ENCODE measurements around the gene FGD4.

DNA sequence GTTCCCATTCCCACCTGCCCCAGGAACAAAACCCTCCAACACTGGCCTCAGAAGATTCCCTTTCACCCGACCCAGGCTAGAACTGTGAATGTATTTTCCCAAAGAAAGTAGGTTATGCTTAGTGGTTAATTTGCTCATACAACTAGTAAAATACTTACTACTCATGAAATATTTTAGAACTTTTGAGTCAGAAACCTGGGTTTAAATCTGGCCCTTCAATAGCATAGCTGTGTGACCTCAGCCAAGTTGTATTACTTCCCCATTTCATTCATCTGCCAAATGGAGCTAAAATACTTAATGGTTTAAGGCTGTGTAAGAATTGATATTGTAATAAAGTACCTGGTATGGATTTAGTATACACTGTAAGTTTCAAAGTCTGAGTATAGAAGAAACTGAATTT, 210.6 kb downstream of the FGD4 start:
- TF ChIP-seq NR2C2 (CRISPR knock-in tag; IDR thresholded peaks at IDR 0.05) (no peak), MAX (CRISPR knock-in tag; IDR thresholded peaks at IDR 0.05) (no peak), PRDM15 (CRISPR knock-in tag; IDR thresholded peaks at IDR 0.05) (no peak), USF1 (CRISPR knock-in tag; IDR thresholded peaks at IDR 0.05) (no peak), NR1H2 (CRISPR knock-in tag; IDR thresholded peaks at IDR 0.05) (no peak), SMAD4 (CRISPR knock-in tag; IDR thresholded peaks at IDR 0.05) (no peak)
- TF ChIP-seq, protein P1, sequence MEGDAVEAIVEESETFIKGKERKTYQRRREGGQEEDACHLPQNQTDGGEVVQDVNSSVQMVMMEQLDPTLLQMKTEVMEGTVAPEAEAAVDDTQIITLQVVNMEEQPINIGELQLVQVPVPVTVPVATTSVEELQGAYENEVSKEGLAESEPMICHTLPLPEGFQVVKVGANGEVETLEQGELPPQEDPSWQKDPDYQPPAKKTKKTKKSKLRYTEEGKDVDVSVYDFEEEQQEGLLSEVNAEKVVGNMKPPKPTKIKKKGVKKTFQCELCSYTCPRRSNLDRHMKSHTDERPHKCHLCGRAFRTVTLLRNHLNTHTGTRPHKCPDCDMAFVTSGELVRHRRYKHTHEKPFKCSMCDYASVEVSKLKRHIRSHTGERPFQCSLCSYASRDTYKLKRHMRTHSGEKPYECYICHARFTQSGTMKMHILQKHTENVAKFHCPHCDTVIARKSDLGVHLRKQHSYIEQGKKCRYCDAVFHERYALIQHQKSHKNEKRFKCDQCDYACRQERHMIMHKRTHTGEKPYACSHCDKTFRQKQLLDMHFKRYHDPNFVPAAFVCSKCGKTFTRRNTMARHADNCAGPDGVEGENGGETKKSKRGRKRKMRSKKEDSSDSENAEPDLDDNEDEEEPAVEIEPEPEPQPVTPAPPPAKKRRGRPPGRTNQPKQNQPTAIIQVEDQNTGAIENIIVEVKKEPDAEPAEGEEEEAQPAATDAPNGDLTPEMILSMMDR (IDR thresholded peaks at IDR 0.05) = no peak
- TF ChIP-seq, protein P2, sequence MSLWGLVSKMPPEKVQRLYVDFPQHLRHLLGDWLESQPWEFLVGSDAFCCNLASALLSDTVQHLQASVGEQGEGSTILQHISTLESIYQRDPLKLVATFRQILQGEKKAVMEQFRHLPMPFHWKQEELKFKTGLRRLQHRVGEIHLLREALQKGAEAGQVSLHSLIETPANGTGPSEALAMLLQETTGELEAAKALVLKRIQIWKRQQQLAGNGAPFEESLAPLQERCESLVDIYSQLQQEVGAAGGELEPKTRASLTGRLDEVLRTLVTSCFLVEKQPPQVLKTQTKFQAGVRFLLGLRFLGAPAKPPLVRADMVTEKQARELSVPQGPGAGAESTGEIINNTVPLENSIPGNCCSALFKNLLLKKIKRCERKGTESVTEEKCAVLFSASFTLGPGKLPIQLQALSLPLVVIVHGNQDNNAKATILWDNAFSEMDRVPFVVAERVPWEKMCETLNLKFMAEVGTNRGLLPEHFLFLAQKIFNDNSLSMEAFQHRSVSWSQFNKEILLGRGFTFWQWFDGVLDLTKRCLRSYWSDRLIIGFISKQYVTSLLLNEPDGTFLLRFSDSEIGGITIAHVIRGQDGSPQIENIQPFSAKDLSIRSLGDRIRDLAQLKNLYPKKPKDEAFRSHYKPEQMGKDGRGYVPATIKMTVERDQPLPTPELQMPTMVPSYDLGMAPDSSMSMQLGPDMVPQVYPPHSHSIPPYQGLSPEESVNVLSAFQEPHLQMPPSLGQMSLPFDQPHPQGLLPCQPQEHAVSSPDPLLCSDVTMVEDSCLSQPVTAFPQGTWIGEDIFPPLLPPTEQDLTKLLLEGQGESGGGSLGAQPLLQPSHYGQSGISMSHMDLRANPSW (CRISPR knock-in tag; conservative IDR thresholded peaks at IDR 0.05; ENCODE audit: low read depth) = no peak
- TF ChIP-seq, protein P3, sequence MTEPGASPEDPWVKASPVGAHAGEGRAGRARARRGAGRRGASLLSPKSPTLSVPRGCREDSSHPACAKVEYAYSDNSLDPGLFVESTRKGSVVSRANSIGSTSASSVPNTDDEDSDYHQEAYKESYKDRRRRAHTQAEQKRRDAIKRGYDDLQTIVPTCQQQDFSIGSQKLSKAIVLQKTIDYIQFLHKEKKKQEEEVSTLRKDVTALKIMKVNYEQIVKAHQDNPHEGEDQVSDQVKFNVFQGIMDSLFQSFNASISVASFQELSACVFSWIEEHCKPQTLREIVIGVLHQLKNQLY (CRISPR knock-in tag; IDR thresholded peaks at IDR 0.05) = no peak
- TF ChIP-seq, protein P4, sequence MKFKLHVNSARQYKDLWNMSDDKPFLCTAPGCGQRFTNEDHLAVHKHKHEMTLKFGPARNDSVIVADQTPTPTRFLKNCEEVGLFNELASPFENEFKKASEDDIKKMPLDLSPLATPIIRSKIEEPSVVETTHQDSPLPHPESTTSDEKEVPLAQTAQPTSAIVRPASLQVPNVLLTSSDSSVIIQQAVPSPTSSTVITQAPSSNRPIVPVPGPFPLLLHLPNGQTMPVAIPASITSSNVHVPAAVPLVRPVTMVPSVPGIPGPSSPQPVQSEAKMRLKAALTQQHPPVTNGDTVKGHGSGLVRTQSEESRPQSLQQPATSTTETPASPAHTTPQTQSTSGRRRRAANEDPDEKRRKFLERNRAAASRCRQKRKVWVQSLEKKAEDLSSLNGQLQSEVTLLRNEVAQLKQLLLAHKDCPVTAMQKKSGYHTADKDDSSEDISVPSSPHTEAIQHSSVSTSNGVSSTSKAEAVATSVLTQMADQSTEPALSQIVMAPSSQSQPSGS (CRISPR knock-in tag; IDR thresholded peaks at IDR 0.05; ENCODE audit: borderline replicate concordance, low read depth) = no peak

Data from WTC11 (cell line).